Fibroblast of lung (primary cell): ENCODE data around the gene CCSER2.

ENCODE experiments used
- CTCF ChIP-seq, 2 donors: IDR thresholded peaks in 1 of 2; conservative IDR thresholded peaks in 1 of 2; 1 replicate in 1 of 2; 2 replicates in 1 of 2; pipeline ENCODE4 v1.5.1; 2011 to 2012; ENCODE audit warnings: low read length in 2 of 2, control low read depth in 1 of 2, inconsistent platforms in 1 of 2, low read depth in 1 of 2, mild to moderate bottlenecking in 1 of 2
- EZH2 ChIP-seq: IDR thresholded peaks from 2 replicates; pipeline ENCODE4 v1.5.1; 2012; ENCODE audit warnings: low read length, control low read depth, mild to moderate bottlenecking; ENCODE audit errors: missing control alignments

DNA sequence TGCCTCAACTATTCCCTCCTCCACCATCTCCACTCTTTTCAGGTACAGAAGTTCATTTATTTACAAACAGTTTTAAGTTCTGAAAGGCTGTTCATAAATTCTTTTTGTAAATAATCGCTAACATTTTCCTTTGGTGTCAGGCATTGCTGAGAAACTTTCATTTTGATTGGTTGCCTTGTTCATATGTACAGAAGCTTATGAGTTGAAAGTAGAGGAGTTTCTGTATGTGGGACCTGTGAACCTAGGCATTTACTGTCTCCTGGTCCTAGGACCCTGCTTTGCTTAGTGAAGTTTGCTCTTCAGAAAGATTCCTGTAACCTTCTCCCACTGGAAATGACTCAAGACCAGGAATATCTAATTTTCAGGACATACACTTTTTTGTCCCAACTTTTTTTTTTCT, 30.4 kb downstream of the CCSER2 start:
- TF ChIP-seq CTCF (conservative IDR thresholded peaks at IDR 0.05 in 1 of 2, IDR thresholded peaks at IDR 0.05 in 1 of 2; ENCODE audit: low read depth in 1 of 2, low read length in 2 of 2) = no peak
- no peak for TF ChIP-seq EZH2
